UCSD-AML1 (cell line): ENCODE measurements around the gene FAM24B.
"Not testable (repeated sequence)": the region's sequence is repeated elsewhere in the genome, so short reads cannot be mapped to it uniquely, and the experiment has no call there.

Source experiments
- DNase-seq: peaks from one replicate; lab custom pipeline; 2025; ENCODE audit not compliant: unreplicated experiment; lab: John Stamatoyannopoulos, UW

FAM24B gene

GRCh38 chr10:122879339-122880273 lies at the start of gene FAM24B:
TSS of gene FAM24B (minus strand) at chr10:122879581. CDS start at chr10:122850515, 29,066 bp downstream.
- peak; percentile 87 for DNase-seq

DNA sequence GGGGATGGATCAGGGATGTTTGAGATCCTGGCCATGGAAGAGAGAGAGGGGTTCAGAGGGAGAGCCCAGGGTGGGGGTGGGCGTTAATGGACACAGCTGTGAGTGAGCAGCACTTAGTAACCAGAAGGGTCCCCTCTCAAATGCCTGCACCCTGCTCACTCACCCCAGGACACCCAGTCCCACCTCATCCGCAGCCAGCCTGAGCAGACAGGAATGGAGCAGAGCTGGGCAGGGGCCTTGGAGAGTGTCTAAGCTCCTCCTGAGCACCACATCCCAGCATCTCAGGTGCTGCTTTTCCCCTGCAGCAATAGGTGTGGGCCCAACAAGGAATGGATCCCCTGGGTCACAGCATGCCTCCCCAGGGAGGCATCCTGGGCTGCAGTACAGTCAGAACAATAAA lies 36.3 kb upstream of the FAM24B start:
- no peak for DNase-seq

GRCh38 chr10:122911889-122912484 lies 32.6 kb upstream of the FAM24B start:
- peak; percentile 67 for DNase-seq

- DNase-seq = no peak
Observed at GRCh38 chr10:122910310-122910709, 30.9 kb upstream of the FAM24B start, which contains the start of gene FAM24A. TSS of gene FAM24A (plus strand) at chr10:122910610. CDS start at chr10:122911635, 1,025 bp downstream.

GRCh38 chr10:122903861-122904260 lies 24.5 kb upstream of the FAM24B start:
- DNase-seq = not testable (repeated sequence)

DNA sequence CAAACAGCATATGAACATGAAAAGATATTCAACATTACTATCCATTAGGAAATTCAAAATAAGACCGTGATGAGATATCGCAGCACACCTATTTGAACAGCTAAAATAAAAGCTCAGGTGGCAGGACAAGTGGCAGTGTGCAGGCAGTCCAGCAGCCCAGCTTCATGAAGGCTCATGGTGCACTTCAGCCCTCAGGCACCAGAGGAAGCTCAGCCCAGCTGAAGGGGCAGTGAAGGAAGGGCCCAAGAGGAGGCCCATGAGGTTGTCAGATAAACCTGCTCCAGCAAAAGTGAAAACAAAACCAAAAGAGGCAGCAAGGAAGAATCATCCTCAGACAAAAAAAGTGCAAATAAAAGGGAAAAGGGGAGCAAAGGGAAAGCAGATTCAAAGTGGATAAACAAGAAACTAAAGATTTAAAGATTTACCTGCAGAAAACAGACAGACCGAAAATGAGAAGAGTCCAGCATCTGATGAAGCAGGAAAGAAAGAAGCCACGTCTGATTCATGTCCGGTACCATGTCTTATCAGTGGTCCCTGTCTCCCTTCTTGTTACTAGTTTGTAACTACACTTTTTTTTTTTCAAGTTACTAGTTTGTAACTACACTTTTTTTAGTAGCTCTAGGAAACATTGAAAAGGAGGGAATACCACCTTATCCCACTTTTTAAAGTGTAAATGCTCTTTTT lies 15.0 kb upstream of the FAM24B start:
- no peak for DNase-seq

DNA sequence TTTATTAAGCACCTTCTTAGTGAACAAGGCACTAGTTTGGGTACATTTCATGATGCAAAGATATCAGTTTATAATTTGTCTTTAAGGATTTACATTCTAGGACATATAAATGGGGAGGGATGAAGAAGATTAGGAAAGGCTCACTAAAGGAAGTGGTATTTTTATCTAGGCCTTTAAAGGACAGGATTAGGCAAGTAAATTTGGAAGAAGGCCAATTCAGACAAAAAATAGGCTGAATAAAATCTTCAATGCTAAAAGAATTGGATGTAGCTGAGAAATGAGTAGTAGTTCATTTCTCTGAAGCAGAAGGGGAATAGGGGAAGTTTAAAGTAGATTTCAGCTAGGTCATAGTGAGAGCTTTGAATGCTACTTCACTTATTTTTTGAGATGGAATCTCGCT lies 4.8 kb upstream of the FAM24B start:
- no peak for DNase-seq

GRCh38 chr10:122882766-122883165 lies 3.4 kb upstream of the FAM24B start:
- no peak for DNase-seq

DNA sequence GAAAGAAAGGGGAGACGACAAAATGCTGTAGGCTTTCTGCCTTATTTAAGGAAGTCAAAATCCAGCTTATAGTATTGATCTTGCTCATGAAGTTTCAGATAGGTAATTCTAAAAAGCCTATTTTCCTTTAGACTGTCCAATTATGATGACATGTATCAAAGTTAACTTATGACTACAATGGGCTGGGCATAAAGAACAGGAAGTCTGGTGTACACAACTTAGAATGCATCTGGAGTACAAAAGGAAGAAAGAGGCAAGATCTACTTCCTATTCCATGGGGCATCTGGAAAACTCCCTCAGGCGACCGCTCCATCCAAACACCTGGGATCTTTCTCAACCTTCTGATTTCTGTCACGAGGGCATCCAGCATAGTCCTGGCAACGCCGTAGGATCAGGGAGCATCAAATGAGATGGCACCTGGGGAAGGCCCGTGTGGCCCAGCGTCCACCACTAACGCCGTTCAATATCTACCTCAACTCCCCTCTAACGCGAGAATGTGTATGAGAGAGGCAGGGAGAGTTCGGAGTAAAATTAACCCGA lies 512 bp downstream of the FAM24B start:
- DNase-seq = no peak

DNA sequence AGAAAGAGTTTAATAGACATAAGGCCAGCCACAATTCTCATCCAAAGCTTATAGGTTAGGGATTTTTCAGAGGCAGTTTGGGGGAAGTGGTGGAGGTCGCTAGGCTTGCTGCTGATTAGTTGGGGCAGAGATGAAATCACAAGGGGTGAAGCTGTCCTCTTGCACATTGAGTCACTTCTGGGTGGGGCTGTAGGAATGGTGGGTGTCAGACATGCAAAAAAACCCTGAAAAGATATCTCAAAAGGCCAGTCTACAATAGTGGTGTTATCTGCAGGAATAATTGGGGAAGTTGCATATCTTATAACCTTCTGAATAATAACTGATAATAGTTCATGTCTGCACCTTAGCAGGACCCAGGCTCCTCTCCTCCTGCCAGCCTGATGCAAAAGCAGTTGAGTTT lies 2.1 kb downstream of the FAM24B start:
- no peak for DNase-seq

GRCh38 chr10:122876467-122876855 lies 2.9 kb downstream of the FAM24B start:
- no peak for DNase-seq

- DNase-seq = no peak
Observed at GRCh38 chr10:122875843-122876466, 3.4 kb downstream of the FAM24B start.

DNA sequence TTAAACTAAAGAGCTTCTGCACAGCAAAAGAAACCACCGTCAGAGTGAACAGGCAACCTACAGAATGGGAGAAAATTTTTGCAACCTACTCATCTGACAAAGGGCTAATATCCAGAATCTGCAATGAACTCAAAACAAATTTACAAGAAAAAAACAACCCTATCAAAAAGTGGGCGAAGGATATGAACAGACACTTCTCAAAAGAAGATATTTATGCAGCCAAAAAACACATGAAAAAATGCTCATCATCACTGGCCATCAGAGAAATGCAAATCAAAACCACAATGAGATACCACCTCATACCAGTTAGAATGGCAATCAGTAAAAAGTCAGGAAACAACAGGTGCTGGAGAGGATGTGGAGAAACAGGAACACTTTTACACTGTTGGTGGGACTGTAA lies 7.4 kb downstream of the FAM24B start:
- DNase-seq = not testable (repeated sequence)

DNA sequence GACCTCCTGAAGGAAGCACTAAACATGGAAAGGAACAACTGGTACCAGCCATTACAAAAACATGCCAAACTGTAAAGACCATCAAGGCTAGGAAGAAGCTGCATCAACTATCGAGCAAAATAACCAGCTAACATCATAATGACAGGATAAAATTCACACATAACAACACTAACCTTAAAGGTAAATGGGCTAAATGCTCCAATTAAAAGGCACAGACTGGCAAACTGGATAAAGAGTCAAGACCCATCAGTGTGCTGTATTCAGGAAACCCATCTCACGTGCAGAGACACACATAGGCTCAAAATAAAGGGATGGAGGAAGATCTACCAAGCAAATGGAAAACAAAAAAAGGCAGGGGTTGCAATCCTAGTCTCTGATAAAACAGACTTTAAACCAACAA lies 10.6 kb downstream of the FAM24B start:
- DNase-seq = not testable (repeated sequence)

- DNase-seq = not testable (repeated sequence)
Observed at GRCh38 chr10:122866757-122867482, 12.5 kb downstream of the FAM24B start.

- no peak for DNase-seq
Observed at GRCh38 chr10:122864901-122865300, 14.5 kb downstream of the FAM24B start.

- DNase-seq = no peak
Observed at GRCh38 chr10:122864194-122864592, 15.2 kb downstream of the FAM24B start.

GRCh38 chr10:122863216-122864193 lies 15.9 kb downstream of the FAM24B start:
- DNase-seq = no peak

- no peak for DNase-seq
Observed at GRCh38 chr10:122861711-122862161, 17.6 kb downstream of the FAM24B start.
